GM23248 (cell line): ENCODE data around the gene TNRC6B.

Experiments
- EZH2 ChIP-seq: fragments of 200-600 bp; sonication (generic); IDR thresholded peaks from 2 replicates; pipeline ENCODE4 v1.6.1; 2018; ENCODE audit warnings: antibody characterized with exemption, mild to moderate bottlenecking; ENCODE audit not compliant: insufficient read depth, poor library complexity, severe bottlenecking
- EZH2phosphoT487 ChIP-seq: fragments of 200-600 bp; sonication (generic); IDR thresholded peaks from 2 replicates; pipeline ENCODE4 v1.6.1; 2018; ENCODE audit warnings: antibody characterized with exemption, moderate library complexity, mild to moderate bottlenecking, low read depth; ENCODE audit not compliant: insufficient read depth

GRCh38 chr22:40232624-40233023 lies 54.9 kb downstream of the TNRC6B start:
- no peak for TF ChIP-seq EZH2phosphoT487
- TF ChIP-seq EZH2 = no peak
